HG02870 (cell line): Measurements from ENCODE around the gene PDCD4.
A peak's percentile ranks its signal among the peaks of the same experiment; 100 is the strongest.

Source experiments
- ATAC-seq: cut with Tn5 transposase; IDR thresholded peaks from one replicate; pipeline ENCODE4 v1.9.1; 2021; ENCODE audit warnings: mild to moderate bottlenecking, moderate library complexity; ENCODE audit not compliant: unreplicated experiment

PDCD4 gene

GRCh38 chr10:110841767-110842267, 29.9 kb upstream of the PDCD4 start:
- ATAC-seq: peak; percentile 74

DNA sequence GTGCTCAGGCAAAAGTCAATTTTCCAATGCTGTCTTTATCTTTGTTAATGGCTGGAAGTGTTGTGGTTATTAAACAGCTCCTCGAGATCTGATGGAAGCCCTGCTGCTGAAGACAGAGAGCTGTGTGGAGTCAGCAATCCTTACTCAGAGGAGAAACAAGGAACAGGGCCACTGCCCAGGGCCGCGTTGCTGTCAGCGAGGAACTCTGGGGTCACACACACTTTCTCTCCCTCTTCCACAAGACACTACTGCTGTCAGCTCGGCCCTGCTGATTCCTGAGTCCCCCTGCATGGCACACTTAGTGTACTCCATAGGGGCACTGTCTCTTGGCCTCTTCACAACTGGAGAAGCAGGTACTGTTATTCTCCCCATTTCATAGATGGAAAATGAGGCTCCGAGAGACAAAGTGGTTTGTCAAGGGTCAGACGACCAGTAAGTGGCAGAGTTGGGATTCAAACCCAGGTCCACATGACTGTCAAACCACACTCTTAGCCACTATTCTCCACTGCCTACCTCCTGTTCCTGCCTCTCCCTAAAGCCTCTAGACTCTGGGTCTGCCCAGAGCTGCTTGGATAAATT, 29.3 kb upstream of the PDCD4 start:
- no peak for ATAC-seq

- ATAC-seq: peak; percentile 70
Observed at GRCh38 chr10:110843031-110843430, 28.7 kb upstream of the PDCD4 start.

- no peak for ATAC-seq
Observed at GRCh38 chr10:110843796-110844616, 27.7 kb upstream of the PDCD4 start.

GRCh38 chr10:110844617-110844881, 27.2 kb upstream of the PDCD4 start:
- no peak for ATAC-seq

DNA sequence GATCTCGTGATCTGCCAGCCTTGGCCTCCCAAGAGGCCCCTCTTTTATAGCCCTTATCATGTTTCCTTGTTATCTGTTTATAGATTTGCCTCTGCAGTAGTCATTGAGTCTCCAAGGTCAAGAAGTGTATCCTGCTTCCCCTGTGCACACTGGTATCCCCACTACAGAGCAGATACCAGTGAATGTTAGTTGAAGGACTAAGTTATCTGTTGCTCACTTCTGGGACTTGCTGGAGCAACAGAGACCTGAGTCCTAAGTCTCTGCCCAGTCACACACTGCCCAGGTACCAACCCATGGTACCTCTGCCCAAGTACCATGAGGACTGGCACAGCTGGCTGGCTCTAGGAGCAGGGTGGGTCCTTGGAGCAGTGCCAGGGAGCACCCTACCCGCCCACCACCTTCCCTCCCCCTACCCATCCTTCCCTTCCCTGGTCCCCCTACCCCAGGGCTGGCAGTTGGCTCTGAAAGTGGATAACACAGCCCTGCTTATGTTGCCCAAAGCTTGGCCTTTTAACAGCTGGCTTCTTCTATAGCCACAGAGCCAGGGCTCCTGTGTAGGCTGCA, 26.5 kb upstream of the PDCD4 start:
- ATAC-seq: no peak

- no peak for ATAC-seq
Observed at GRCh38 chr10:110845756-110846620, 25.7 kb upstream of the PDCD4 start.

GRCh38 chr10:110847374-110847773, 24.4 kb upstream of the PDCD4 start:
- no peak for ATAC-seq

DNA sequence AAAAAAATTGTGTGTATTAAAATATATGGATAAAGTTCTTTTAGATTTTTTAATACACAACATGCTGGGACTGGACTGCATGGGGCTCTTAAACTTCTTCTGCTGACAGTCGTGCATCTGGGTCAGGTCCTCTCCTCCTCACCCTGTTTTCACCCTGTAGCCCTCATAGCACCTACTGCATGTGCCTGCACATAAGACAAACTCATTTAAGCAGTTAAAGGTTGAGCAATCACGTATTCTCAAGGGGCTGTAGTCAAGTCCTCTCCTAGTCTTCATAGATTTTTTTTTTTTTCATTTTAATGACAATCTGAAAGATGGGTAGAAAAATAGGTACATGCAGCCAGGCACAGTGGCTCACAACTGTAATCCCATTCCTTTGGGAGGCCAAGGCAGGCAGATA, 23.6 kb upstream of the PDCD4 start:
- ATAC-seq: no peak

DNA sequence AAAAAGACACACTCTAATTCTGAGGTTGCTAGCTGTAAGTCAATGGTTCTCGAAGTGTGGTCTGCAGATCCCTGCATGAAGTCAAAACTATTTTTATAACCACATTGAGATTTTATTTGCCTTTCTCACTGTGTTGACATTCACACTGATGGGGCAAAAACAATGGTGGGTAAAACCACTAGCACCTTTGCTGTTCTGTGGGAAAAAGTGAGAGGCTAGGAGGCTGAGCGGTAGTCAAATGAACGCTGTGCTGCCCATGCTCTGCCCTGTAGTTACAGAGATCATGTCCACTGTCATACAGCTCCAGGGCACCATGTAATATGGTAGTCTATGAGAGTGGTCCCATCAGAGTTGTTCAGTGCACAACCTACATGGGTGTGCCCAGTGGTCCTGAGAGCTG, 21.6 kb upstream of the PDCD4 start:
- ATAC-seq: no peak

GRCh38 chr10:110851020-110851612, 20.6 kb upstream of the PDCD4 start:
- ATAC-seq: no peak

DNA sequence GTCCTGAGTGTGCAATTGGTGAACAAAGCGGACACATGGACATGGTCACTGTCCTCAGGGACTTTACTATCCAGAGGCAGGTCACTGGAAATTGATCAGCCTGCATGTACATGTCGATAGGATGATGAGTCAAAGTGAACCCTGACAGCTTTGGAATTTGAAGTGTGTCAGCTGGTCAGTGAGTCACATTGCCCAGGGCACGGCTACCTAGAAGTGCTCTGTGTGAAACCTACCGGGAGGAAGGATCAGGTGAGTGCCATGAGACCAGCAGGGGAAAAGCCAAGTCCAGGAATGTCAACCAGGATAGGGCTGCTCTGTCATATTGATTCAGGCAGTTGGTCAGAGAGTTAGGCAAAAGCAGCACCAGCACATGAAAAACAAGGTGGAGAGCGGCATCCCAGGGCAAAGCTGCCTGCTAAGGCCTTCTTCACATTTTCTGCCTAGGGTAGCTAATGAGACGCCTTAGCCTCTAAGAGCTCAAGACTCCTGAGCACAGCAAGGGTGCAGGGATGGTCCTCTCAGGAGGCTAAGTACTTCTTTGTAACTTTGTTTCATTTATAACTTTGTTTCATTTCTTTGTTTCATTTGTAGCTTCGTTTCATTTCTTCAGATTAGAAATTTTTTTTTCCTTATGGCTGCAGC, 19.4 kb upstream of the PDCD4 start:
- no peak for ATAC-seq

GRCh38 chr10:110852947-110853346, 18.8 kb upstream of the PDCD4 start:
- ATAC-seq: no peak

- no peak for ATAC-seq
Observed at GRCh38 chr10:110853921-110854605, 17.7 kb upstream of the PDCD4 start.

- no peak for ATAC-seq
Observed at GRCh38 chr10:110857265-110858171, 14.2 kb upstream of the PDCD4 start.

- ATAC-seq: no peak
Observed at GRCh38 chr10:110858297-110858934, 13.3 kb upstream of the PDCD4 start.

- no peak for ATAC-seq
Observed at GRCh38 chr10:110859206-110859972, 12.3 kb upstream of the PDCD4 start.

- ATAC-seq: no peak
Observed at GRCh38 chr10:110859973-110860376, 11.8 kb upstream of the PDCD4 start.
